Progenitor cell of endocrine pancreas (in vitro differentiated cells): ENCODE data around the gene SYNE3. TPM values are rescaled to one million over a fixed set of nuclear protein-coding genes. Genes with fewer than 3 reads are reported as not detected.

Experiments
- DNase-seq: peaks from one replicate; pipeline ENCODE4 v3.0.0; 2021; ENCODE audit warnings: low spot score; ENCODE audit not compliant: unreplicated experiment
- H3K27ac Mint-ChIP-seq: 2 replicates; pipeline ENCODE4 v1.8.0; 2021; ENCODE audit warnings: mild to moderate bottlenecking, moderate library complexity, mixed read lengths
- H3K27me3 Mint-ChIP-seq: 2 replicates; pipeline ENCODE4 v1.8.0; 2021; ENCODE audit warnings: mixed read lengths
- H3K36me3 Mint-ChIP-seq: 2 replicates; pipeline ENCODE4 v1.8.0; 2022; ENCODE audit warnings: mixed read lengths; ENCODE audit not compliant: insufficient read depth
- H3K4me1 Mint-ChIP-seq: 2 replicates; pipeline ENCODE4 v1.8.0; 2021; ENCODE audit warnings: low read depth, mixed read lengths
- H3K4me3 Mint-ChIP-seq: 2 replicates; pipeline ENCODE4 v1.8.0; 2021; ENCODE audit warnings: low read depth, mild to moderate bottlenecking, moderate library complexity, mixed read lengths
- H3K9me3 Mint-ChIP-seq: 2 replicates; pipeline ENCODE4 v1.8.0; 2021; ENCODE audit warnings: low read depth, mixed read lengths
- total RNA-seq: library from RNA; stranded (reverse); gene quantifications from 2 replicates; pipeline ENCODE4 v1.2.1, GENCODE V29; 2021
- TF ChIP-seq, protein P1 (sequence below): fragments of 200-600 bp; sonication (generic); IDR thresholded peaks from one replicate; pipeline ENCODE4 v1.5.0; 2021; ENCODE audit warnings: antibody characterized with exemption, mild to moderate bottlenecking; ENCODE audit not compliant: unreplicated experiment

Gene SYNE3
- total RNA-seq, 1 donor from 2014 or later = 0.31 TPM

DNA sequence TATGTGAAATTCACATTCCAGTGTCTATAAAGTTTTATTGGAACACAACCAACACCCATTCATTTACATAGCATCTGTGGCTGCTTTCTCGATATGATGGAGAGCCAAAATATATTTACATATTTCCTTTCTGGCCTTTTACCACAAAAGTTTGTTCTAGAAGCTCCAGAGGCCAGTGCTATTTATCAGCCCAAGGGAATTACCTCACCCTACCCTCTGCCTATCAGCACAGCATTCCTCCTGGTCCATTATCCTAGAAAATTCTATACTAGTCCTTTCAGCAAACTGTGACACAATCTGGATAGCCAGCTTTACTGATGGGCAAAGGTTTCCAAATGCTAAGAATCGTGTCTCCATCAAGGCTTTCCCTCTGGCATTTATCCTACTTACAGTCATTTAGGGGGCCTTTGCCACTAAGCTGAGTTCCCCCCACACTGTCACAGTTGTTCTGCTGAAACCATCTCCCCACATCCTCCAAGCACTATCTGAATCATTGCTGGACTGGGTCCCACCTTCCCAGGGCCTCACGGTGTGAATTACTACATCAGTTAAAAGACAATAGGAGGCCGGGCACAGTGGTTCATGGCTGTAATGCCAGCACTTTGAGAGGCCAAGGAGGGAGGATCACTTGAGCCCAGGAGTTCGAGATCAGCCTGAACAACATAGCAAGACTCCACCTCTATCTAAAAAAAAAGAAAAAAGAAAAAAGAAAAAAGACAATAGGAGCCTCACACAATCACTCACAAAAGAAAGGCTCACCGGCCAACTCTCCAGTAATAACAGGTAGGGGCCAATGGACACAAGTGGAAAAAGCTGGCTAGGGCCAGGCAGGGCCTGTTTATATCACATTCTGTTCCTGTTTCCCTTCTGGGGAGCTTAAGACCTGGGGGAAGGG, 12.1 kb downstream of the SYNE3 start:
- TF ChIP-seq, protein P1, sequence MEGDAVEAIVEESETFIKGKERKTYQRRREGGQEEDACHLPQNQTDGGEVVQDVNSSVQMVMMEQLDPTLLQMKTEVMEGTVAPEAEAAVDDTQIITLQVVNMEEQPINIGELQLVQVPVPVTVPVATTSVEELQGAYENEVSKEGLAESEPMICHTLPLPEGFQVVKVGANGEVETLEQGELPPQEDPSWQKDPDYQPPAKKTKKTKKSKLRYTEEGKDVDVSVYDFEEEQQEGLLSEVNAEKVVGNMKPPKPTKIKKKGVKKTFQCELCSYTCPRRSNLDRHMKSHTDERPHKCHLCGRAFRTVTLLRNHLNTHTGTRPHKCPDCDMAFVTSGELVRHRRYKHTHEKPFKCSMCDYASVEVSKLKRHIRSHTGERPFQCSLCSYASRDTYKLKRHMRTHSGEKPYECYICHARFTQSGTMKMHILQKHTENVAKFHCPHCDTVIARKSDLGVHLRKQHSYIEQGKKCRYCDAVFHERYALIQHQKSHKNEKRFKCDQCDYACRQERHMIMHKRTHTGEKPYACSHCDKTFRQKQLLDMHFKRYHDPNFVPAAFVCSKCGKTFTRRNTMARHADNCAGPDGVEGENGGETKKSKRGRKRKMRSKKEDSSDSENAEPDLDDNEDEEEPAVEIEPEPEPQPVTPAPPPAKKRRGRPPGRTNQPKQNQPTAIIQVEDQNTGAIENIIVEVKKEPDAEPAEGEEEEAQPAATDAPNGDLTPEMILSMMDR = no peak
- Mint-ChIP-seq H3K9me3 (no peaks in the 10 kb centered on the region), H3K27me3 (peaks cover 25% of the 10 kb centered on the region), H3K36me3 (no peaks in the 10 kb centered on the region), H3K27ac (peak overlapping the region; percentile 1), H3K4me3 (no peak overlapping the region), H3K4me1 (peaks cover 4% of the 10 kb centered on the region)
- DNase-seq = no peak

DNA sequence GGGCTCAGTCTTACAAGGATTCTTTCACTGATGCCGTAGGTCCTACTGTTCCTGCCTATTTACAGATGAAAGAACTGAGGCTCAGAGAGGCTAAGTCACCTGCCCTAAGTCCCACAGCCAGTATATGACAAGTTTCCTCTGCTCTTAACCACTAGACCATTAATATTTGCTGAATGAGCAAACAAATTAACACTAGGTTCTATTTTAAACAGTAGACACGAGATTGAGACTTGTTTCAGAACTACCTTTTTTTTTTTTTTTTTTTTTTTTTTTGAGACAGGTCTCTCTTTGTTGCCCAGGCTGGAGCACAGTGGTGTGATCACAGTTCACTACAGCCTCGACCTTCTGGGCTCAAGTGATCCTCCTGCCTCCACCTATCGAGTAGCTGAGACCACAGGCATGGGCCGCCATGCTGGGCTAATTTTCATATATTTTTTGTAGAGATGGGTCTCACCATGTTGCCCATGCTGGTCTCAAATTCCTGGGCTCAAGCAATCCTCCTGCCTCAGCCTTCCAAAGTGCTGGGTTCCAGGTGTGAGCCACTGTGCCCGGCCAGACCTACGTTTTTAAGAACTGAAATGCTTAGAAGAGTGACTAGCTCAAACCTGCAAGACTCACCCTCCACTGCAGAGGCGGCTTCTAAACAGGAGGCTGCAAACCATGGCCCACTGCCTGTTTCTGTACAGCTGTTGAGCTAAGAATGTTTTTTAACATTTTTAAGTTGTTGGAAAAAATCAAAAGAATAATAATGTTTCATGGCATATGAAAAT, 12.9 kb downstream of the SYNE3 start:
- Mint-ChIP-seq H3K27ac (no peak overlapping the region), H3K27me3 (peaks cover 21% of the 10 kb centered on the region), H3K36me3 (no peaks in the 10 kb centered on the region), H3K4me1 (peaks cover 6% of the 10 kb centered on the region), H3K4me3 (no peak overlapping the region), H3K9me3 (no peaks in the 10 kb centered on the region)
- no peak for DNase-seq
- TF ChIP-seq, protein P1 = no peak

DNA sequence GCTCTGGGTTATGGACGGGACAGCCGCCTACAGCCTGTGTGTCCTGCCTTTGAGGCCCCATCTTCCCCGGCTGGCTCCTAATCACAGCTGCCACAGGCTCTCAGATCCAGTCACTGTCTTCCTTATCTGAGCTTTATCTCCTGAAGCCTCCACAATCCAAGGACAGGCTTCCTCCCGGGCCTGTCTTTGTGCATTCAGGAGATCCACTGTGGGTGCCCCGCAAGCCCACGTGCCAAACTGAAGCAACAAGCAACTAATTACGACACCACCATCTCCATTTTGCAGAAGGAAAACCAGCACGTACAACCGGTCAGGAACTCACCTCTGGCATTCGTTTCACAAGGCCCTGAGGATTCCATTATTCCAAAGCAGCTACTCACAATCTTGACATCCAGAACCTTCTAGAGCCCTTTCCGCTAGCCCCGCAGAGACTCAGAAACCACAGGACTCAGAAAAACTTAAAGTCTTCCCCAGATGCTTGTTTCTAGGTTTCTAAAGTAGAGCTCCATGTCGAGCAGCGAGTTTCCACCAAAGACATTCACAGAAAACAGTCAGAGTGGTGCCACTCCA, 14.0 kb downstream of the SYNE3 start:
- Mint-ChIP-seq H3K27ac (no peak overlapping the region), H3K4me3 (no peak overlapping the region), H3K27me3 (peaks cover 17% of the 10 kb centered on the region), H3K9me3 (no peaks in the 10 kb centered on the region), H3K36me3 (no peaks in the 10 kb centered on the region), H3K4me1 (peaks cover 6% of the 10 kb centered on the region)
- TF ChIP-seq, protein P1 = no peak
- DNase-seq = no peak

GRCh38 chr14:95500772-95501401, 15.6 kb downstream of the SYNE3 start:
- H3K27me3 Mint-ChIP-seq = peaks cover 20% of the 10 kb centered on the region
- TF ChIP-seq, protein P1 = no peak
- H3K4me3 Mint-ChIP-seq = no peak overlapping the region
- peak overlapping the region; percentile 3 for H3K27ac Mint-ChIP-seq
- peaks cover 13% of the 10 kb centered on the region for H3K4me1 Mint-ChIP-seq
- H3K9me3 Mint-ChIP-seq = no peaks in the 10 kb centered on the region
- H3K36me3 Mint-ChIP-seq = no peaks in the 10 kb centered on the region
- no peak for DNase-seq
